AG10803 (cell line): Measurements from ENCODE around the gene TBC1D12.

Source experiments
- DNase-seq: peaks from one replicate; pipeline ENCODE4 v3.0.0; 2010; ENCODE audit warnings: low read depth
- H3K4me3 ChIP-seq: 2 replicates; pipeline ENCODE4 v1.5.1; 2011; ENCODE audit warnings: mild to moderate bottlenecking, low read length, control low read depth
- TF ChIP-seq, protein P1 (sequence below): conservative IDR thresholded peaks from 2 replicates; pipeline ENCODE4 v1.5.1; 2011; ENCODE audit warnings: mild to moderate bottlenecking, low read length, control low read depth, inconsistent platforms

The TBC1D12 gene

DNA sequence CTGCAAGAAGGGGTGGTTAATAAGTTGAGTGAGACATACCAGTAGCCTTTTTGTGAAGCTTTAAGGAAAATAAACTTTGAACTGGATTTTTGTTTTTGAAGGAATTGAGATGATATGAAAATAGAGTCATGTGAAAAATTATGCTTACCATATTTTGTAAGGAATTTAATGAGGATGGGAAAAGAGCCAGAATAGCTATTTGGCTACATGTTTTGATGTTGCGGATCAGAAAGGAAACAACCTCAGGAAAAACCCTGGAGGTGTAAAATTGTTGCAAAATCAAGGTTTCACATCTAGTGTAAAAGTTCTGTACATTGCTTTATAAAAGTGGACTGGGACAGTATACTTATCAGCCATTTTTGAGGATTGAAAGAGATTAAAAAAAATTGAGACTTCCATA lies 15.0 kb downstream of the TBC1D12 start:
- DNase-seq: no peak
- H3K4me3 ChIP-seq: no peak overlapping the region
- TF ChIP-seq, protein P1, sequence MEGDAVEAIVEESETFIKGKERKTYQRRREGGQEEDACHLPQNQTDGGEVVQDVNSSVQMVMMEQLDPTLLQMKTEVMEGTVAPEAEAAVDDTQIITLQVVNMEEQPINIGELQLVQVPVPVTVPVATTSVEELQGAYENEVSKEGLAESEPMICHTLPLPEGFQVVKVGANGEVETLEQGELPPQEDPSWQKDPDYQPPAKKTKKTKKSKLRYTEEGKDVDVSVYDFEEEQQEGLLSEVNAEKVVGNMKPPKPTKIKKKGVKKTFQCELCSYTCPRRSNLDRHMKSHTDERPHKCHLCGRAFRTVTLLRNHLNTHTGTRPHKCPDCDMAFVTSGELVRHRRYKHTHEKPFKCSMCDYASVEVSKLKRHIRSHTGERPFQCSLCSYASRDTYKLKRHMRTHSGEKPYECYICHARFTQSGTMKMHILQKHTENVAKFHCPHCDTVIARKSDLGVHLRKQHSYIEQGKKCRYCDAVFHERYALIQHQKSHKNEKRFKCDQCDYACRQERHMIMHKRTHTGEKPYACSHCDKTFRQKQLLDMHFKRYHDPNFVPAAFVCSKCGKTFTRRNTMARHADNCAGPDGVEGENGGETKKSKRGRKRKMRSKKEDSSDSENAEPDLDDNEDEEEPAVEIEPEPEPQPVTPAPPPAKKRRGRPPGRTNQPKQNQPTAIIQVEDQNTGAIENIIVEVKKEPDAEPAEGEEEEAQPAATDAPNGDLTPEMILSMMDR: no peak

DNA sequence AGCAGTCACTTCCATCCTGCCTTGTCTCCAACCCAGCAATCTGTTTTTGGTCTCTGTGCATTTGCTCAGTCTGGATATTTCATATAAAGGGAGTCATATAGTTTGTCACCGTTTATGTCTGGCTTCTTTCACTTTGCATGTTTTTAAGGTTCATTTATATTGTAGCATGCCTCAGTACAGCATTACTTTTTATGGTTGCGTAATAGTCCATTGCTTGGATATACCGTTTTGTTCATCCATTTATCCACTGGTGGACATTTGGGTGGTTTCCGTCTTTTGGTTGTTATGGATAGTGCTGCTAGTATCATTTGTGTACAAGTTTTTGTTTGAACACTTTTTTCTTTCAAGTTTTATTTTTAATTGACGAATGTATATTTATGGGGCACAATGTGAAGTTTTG lies 18.2 kb downstream of the TBC1D12 start:
- TF ChIP-seq, protein P1: no peak
- H3K4me3 ChIP-seq: no peak overlapping the region

DNA sequence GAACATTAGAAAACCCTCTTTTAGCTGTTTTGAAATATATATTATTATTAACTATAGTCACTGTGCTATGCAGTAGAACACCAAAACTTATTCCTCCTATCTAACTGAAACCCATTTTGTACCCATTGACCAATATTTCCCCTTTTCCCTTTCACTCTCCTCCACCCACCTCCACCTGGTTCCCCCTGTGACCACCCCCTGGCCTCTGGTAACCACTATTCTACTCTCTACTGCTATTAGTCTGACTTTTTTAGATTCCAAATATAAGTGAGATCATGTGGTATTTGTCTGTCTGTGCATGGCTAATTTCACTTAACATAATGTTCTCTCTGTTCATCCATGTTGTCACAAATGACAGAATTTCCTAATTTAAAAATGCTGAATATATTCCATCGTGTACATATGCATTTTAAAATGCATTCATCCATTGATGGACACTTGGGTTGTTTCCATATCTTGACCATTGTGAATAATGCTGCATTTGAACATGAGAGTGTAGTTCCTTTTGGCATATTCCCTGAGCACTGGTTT lies 18.7 kb downstream of the TBC1D12 start:
- no peak overlapping the region for H3K4me3 ChIP-seq
- TF ChIP-seq, protein P1: no peak
- DNase-seq: no peak

More for the DNA sequence above, 18.2 kb downstream of the TBC1D12 start:
- no peak for DNase-seq

DNA sequence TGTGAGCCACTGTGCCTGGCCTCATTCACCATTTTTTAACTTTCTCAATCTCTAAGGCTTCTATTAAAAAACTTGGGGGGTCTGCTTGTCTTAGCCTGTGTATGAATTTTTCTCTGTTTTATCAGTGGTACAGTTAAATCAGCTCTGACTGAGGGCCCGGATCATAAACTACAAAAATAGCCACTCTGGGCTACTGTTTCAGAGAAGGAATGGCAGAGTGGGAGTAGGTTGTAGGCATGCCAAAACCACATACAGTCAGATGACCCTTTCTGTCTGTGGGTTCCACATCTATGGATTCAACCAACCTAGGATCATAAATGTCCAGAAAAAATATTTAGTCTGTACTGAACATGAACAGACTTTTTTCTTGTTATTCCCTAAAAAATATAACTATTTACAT lies 21.3 kb downstream of the TBC1D12 start:
- no peak overlapping the region for H3K4me3 ChIP-seq
- TF ChIP-seq, protein P1: no peak
- peak; percentile 51 for DNase-seq

DNA sequence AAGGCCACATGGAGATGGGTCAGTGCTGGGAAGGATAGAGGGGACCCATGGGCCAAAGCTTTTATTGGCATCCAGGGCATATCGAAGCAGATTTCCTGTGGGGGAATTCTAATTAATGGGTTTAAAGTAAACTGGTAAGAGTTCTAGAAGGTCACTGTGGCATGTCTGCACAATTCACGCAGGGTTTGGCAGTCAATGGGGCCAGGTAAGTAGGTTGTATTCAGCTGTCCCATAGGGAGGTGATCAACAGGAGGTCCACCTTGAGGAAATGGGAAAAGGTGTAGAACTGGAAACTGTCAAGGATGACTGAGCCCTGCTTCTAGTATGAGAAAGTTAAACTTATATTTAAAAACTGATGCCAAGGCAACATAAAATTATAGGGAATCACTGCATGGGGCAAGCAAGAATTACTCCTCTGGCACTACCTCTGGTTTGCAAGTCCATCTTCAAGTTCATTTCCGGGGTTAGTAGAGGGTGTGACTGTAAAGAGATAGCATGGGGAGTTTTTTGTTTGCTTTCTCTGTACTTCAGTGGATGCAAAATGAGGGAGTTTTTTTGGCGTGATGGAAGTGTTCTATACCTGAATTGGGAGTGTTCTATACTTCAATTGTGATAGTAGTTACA lies 22.5 kb downstream of the TBC1D12 start:
- TF ChIP-seq, protein P1: no peak
- no peak for DNase-seq
- H3K4me3 ChIP-seq: no peak overlapping the region

DNA sequence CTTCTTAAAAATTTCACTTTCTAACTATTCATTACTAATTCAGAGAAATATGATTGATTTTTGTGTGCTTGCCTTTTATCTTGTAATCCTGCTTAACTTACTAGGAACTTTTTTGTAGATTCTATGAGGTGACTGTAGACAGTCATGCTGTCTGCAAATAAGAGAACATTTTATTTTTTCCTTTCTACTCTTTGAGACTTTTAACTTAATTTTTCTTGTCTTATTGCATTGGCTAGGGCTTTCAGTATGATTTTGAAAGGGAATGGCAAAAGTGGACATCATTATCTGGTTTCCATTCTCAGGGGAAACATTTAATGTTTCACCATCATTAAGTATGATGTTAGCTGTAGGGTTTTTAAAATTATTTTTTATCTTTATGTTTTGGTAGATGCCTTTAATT lies 23.6 kb downstream of the TBC1D12 start:
- no peak for DNase-seq
- H3K4me3 ChIP-seq: no peak overlapping the region
- TF ChIP-seq, protein P1: no peak

DNA sequence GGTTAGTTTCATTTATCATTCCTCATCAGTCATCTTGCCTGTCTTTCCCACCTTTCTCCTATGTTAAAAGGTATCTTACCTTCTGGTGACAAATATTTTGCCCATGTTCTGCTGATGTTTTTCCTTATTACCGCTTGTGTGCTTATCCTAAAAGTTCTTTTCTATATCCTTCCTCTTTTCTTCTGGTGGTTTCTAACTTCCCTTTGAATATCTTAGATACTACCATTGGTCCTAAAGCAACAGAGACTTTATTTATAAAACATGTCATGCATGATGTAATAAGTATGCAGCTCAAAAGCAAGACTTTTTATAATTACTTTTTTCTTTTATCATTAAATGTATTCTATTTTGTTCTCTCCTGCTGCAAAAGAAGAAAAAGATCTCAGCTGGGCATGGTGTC lies 24.8 kb downstream of the TBC1D12 start:
- TF ChIP-seq, protein P1: no peak
- no peak for DNase-seq
- H3K4me3 ChIP-seq: no peak overlapping the region
